H1 (cell line): ENCODE results near the gene PRELID1. TPM values are rescaled to one million over a fixed set of nuclear protein-coding genes. Genes with fewer than 3 reads are reported as not detected.

Experiments
- CBX5 ChIP-seq: fragments of 300-800, 300-1000 bp; sonication (generic); IDR thresholded peaks from 2 replicates; pipeline ENCODE4 v1.7.1; 2016; ENCODE audit warnings: antibody characterized with exemption, low read length, low read depth
- CTBP2 ChIP-seq: IDR thresholded peaks from 2 replicates; pipeline ENCODE4 v1.7.0; 2011; ENCODE audit warnings: borderline replicate concordance, mild to moderate bottlenecking, moderate library complexity, mixed read lengths, low read length; ENCODE audit not compliant: insufficient read depth, insufficient read length
- KDM5A ChIP-seq: fragments of 200-600 bp; IDR thresholded peaks from 2 replicates; pipeline ENCODE4 v1.7.1; 2012; ENCODE audit warnings: mild to moderate bottlenecking, low read length, inconsistent platforms, mixed read lengths
- MAFK ChIP-seq: IDR thresholded peaks from 2 replicates; pipeline ENCODE4 v1.6.1; 2012; ENCODE audit warnings: low read depth, mild to moderate bottlenecking, improper control_type of control experiment, low read length
- SIRT6 ChIP-seq: IDR thresholded peaks from one replicate; pipeline ENCODE4 v1.7.1; 2012; ENCODE audit warnings: low read length, inconsistent platforms
- TEAD4 ChIP-seq: IDR thresholded peaks from 2 replicates; pipeline ENCODE4 v1.6.1; 2012; ENCODE audit warnings: low read depth, low read length, inconsistent platforms, mixed read lengths
- polyA plus RNA-seq, 7 experiments: library from polyadenylated mRNA; depleted of rRNA in 3 of 7; stranded (reverse) in 5 of 7; unstranded in 2 of 7; fragments of >200 nt in 5 of 7; fragments of 200-250 nt in 2 of 7; gene quantifications; 1 replicate in 5 of 7; 2 replicates in 1 of 7; 4 replicates in 1 of 7; pipeline versions ENCODE4 v1.2.1 to v1.2.3, GENCODE V29; 2011 to 2013; ENCODE audit warnings: missing spikeins in 2 of 7, mixed read lengths in 2 of 7
- total RNA-seq: library from RNA; stranded (reverse); fragmentation: NEBNext Ultra II Directional; extraction: Animal tissue kit (Norgen Biotek cat#: 25700); gene quantifications from 2 replicates; pipeline ENCODE4 v1.2.1, GENCODE V29; 2021

Gene PRELID1
- total and polyA plus RNA-seq, 2 of the 8 experiments (the other 6 are each of a cell fraction or from before 2014, with no cell fraction given), result 272 to 428 TPM

DNA sequence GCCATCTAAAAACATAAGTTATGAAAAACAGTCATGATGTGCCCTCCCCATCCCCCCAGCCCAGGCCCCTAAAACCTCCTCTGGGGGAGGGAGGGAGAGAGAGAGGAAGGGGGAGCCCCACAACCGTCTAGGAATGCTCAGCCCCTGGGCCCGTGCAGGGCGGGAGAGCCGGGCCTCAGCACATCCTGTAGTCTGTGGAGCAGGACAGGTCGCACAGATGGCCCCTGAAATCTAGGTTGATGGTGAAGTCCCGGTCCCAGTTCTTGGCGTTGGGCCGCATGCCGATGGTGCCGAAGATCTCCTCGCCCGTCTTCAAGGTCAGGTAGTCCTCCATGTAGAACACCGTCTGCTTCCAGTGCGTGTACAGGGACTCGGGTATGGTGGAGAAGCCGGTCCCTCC, 38.2 kb upstream of the PRELID1 start (continued):
- TF ChIP-seq CTBP2 (no peak), CBX5 (no peak), KDM5A (no peak), TEAD4 (no peak), MAFK (no peak), SIRT6 (no peak)
- TF ChIP-seq, all 59 proteins: peak for 0
